ENCODE data around the gene CPSF3. TPM values are rescaled to one million over a fixed set of nuclear protein-coding genes. Genes with fewer than 3 reads are reported as not detected.

The CPSF3 gene
- total and polyA plus RNA-seq, 9 of the 15 experiments (the other 6 are each of a cell fraction or from before 2014, with no cell fraction given) = 54.2 to 151 (median 94.5) TPM

GRCh38 chr2:9439536-9439935, 16.1 kb downstream of the CPSF3 start (continued):
- TF ChIP-seq REST (IDR thresholded peaks at IDR 0.05; ENCODE audit: borderline replicate concordance) (no peak), REST (CRISPR knock-in tag; IDR thresholded peaks at IDR 0.05; ENCODE audit: low read depth) (no peak), ZNF76 (CRISPR knock-in tag; IDR thresholded peaks at IDR 0.05; ENCODE audit: borderline replicate concordance) (no peak), HNRNPH1 (optimal IDR thresholded peaks at IDR 0.05; ENCODE audit: low read depth, low read length) (no peak)
